DND-41 (cell line): Measurements from ENCODE around the gene BLVRA.
"Not testable (repeated sequence)": the region's sequence is repeated elsewhere in the genome, so short reads cannot be mapped to it uniquely, and the experiment has no call there.

Experiments
- ATAC-seq: fragments of 200-7000 bp; cut with Tn5 transposase; 3 replicates; pipeline ENCODE4 v1.9.1; 2021; ENCODE audit warnings: low read depth; ENCODE audit not compliant: insufficient read depth
- DNase-seq: peaks from one replicate; pipeline ENCODE4 v3.0.0-alpha.2; 2020
- H2AFZ ChIP-seq: 2 replicates; pipeline ENCODE4 v1.6.0; 2012; ENCODE audit warnings: low read depth, low read length
- H3K27ac ChIP-seq: 2 replicates; pipeline ENCODE4 v1.5.1; 2012; ENCODE audit warnings: low read length, inconsistent platforms
- H3K27me3 ChIP-seq: fragments of 200-600 bp; sonication (generic); 2 replicates; pipeline ENCODE4 v1.6.0; 2012; ENCODE audit warnings: low read length, mild to moderate bottlenecking, inconsistent platforms; ENCODE audit not compliant: insufficient read depth, poor library complexity
- H3K36me3 ChIP-seq: 2 replicates; pipeline ENCODE4 v1.5.1; 2012; ENCODE audit warnings: low read length, inconsistent platforms; ENCODE audit not compliant: insufficient read depth
- H3K4me1 ChIP-seq: 2 replicates; pipeline ENCODE4 v1.5.1; 2012; ENCODE audit warnings: mild to moderate bottlenecking, low read length; ENCODE audit not compliant: insufficient read depth
- H3K4me2 ChIP-seq: 2 replicates; pipeline ENCODE4 v1.6.0; 2012; ENCODE audit warnings: mild to moderate bottlenecking, moderate library complexity, low read length, inconsistent platforms; ENCODE audit not compliant: insufficient read depth
- H3K4me3 ChIP-seq, 2 experiments: fragments of 200-600 bp in 1 of 2; shearing (Covaris generic) in 1 of 2; 2 replicates each; pipeline ENCODE4 v1.5.1; 2012 to 2016; ENCODE audit warnings: inconsistent platforms in 2 of 2, low read length in 2 of 2, mild to moderate bottlenecking in 2 of 2, low read depth in 1 of 2, moderate library complexity in 1 of 2
- H3K79me2 ChIP-seq: 2 replicates; pipeline ENCODE4 v1.6.0; 2012; ENCODE audit warnings: low read length, inconsistent platforms; ENCODE audit not compliant: insufficient read depth
- H3K9ac ChIP-seq: 2 replicates; pipeline ENCODE4 v1.6.0; 2012; ENCODE audit warnings: low read depth, mild to moderate bottlenecking, inconsistent platforms, low read length, moderate library complexity
- H3K9me3 ChIP-seq: 2 replicates; pipeline ENCODE4 v1.5.1; 2012; ENCODE audit warnings: low read length, moderate library complexity, mild to moderate bottlenecking, inconsistent platforms; ENCODE audit not compliant: insufficient read depth, severe bottlenecking
- H4K20me1 ChIP-seq: 2 replicates; pipeline ENCODE4 v1.6.0; 2012; ENCODE audit warnings: low read length; ENCODE audit not compliant: insufficient read depth
- EZH2 ChIP-seq: IDR thresholded peaks from 3 replicates; pipeline ENCODE4 v1.6.1; 2012; ENCODE audit warnings: borderline replicate concordance, low read depth, mild to moderate bottlenecking, moderate library complexity, low read length, inconsistent platforms; ENCODE audit not compliant: severe bottlenecking
- TF ChIP-seq, protein P1 (sequence below): IDR thresholded peaks from 2 replicates; pipeline ENCODE4 v1.5.1; 2012; ENCODE audit warnings: borderline replicate concordance, low read length, moderate library complexity, mild to moderate bottlenecking; ENCODE audit not compliant: poor library complexity, severe bottlenecking; ENCODE audit errors: extremely low read depth

Gene BLVRA

DNA sequence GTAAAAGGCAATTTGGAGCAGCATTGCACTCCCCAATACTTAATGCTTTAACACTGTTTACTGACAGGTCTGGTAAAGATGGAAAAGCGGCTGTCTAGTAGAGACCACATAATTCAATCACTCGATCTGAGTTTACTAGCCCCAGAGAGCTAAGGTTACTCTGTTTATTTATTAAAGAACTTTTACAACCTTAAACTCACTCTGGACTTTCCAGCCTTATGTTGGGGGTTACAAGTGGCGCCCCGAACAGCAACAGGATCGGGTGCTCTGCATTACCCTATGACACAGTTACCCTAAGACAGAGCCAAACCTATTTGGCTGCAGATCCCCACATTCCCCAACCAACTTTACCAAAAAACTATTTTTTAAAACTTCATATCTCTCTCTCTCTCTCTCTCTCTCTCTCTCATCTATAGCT is 66.9 kb downstream of the BLVRA start:
- H3K36me3 ChIP-seq: no peaks in the 10 kb centered on the region
- H3K27me3 ChIP-seq: no peaks in the 10 kb centered on the region
- H3K79me2 ChIP-seq: no peaks in the 10 kb centered on the region

DNA sequence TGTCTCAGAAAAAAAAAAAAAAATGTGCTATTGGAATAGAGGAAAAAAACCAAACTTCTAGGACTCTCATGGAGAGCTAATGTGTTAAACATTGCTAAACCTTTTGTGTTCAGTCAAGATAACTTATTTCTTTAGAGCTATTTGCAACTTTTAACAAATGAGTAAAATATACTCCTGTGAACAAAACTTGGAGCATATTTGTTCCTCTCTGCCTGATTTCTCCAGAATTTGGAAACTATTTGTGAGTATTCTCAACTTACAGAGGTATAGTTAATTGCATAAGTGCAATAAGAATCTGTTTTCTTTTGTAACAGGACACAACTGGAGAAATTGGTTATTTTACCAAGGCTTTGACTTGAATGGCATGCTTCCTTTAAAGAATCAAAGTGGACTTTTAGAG is 72.4 kb downstream of the BLVRA start:
- H4K20me1 ChIP-seq, ATAC-seq, H3K9me3 ChIP-seq, DNase-seq, H3K9ac ChIP-seq, H3K27me3 ChIP-seq, H2AFZ ChIP-seq, H3K4me2 ChIP-seq, H3K4me3 ChIP-seq, H3K79me2 ChIP-seq, H3K27ac ChIP-seq, H3K36me3 ChIP-seq: not testable (repeated sequence)
- H3K4me1 ChIP-seq: peaks cover 17% of the 10 kb centered on the region

More for the DNA sequence above, 66.9 kb downstream of the BLVRA start:
- ATAC-seq (no peak), DNase-seq (no peak)
- no peaks in the 10 kb centered on the region for H4K20me1 ChIP-seq
- H3K4me3 ChIP-seq: no peak overlapping the region
- no peaks in the 10 kb centered on the region for H3K9me3 ChIP-seq
- H3K4me2 ChIP-seq: no peak overlapping the region
- no peak overlapping the region for H2AFZ ChIP-seq
- H3K4me1 ChIP-seq: no peaks in the 10 kb centered on the region
- H3K9ac ChIP-seq: no peak overlapping the region
- no peak overlapping the region for H3K27ac ChIP-seq
- TF ChIP-seq EZH2: no peak
- TF ChIP-seq, protein P1, sequence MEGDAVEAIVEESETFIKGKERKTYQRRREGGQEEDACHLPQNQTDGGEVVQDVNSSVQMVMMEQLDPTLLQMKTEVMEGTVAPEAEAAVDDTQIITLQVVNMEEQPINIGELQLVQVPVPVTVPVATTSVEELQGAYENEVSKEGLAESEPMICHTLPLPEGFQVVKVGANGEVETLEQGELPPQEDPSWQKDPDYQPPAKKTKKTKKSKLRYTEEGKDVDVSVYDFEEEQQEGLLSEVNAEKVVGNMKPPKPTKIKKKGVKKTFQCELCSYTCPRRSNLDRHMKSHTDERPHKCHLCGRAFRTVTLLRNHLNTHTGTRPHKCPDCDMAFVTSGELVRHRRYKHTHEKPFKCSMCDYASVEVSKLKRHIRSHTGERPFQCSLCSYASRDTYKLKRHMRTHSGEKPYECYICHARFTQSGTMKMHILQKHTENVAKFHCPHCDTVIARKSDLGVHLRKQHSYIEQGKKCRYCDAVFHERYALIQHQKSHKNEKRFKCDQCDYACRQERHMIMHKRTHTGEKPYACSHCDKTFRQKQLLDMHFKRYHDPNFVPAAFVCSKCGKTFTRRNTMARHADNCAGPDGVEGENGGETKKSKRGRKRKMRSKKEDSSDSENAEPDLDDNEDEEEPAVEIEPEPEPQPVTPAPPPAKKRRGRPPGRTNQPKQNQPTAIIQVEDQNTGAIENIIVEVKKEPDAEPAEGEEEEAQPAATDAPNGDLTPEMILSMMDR: no peak

DNA sequence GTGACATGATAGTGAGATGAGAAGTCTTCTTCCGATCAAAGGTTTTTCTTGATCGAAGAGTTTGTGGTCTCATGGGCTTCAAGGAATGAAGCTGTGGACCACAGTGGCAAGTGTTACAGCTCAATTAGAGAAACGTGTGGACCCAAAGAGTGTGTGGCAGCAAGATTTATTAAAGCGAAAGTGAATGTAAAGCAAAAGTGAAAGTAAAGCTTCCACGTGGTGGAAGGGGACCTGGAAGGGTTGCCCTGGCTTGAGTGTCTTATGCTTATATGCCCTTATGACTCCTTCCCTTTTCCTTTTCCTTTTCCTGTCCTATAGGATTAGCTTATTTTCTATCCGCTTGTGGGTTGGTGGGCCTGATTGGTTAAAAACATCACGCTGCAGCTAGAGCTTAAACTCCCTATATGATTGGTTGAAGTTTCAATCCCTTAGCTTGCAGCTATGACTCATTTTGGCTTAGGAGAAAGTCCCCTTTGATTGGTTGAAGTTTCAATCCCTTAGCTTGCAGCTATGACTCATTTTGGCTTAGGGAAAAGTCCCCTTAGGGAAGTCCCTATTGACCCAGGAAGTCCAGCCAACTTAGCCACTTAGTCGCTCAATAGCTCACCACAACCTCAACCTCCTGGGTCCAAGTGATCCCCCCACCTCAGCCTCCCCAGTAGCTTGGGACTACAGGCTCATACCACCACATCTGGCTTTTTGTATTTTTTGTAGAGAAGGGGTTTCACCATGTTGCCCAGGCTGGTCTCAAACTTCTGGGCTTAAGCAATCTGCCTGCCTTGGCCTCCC is 76.2 kb downstream of the BLVRA start:
- Histone ChIP-seq H3K4me3 (peak overlapping the region; percentile 9 to 57; a peak in 3 of 4 replicates), H3K4me1 (peaks cover 27% of the 10 kb centered on the region), H3K36me3 (no peaks in the 10 kb centered on the region), H3K27me3 (no peaks in the 10 kb centered on the region), H3K9ac (peak overlapping the region; percentile 49), H3K27ac (peak overlapping the region; percentile 82), H3K4me2 (peak overlapping the region; percentile 73), H3K9me3 (peaks cover 4% of the 10 kb centered on the region), H2AFZ (peak overlapping the region; percentile 87), H4K20me1 (no peaks in the 10 kb centered on the region), H3K79me2 (no peaks in the 10 kb centered on the region)
- TF ChIP-seq, protein P1: no peak
- no peak for TF ChIP-seq EZH2
- ATAC-seq (peak; percentile 78), DNase-seq (peak; percentile 70)

DNA sequence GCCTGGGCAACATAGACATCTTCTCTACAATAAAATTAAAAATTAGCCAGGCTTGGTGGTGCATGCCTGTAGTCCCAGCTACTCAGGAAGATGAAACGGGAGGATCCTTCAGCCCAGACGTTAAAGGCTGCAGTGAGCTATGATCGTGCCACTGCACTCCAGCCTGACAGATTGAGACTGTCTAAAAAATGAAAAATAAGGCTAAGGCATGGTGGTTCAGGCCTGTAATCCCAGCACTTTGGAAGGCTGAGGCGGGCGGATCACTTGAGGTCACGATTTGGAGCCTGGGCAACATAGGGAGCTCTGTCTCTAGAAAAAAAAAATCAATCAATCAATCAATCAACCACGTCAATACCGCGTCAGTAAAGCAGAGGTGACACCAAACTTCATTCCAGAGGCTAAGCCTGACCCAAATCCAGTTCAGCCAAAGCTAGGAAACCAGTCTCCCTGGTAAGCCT is 79.8 kb downstream of the BLVRA start:
- H3K4me1 ChIP-seq: peaks cover 27% of the 10 kb centered on the region
- no peaks in the 10 kb centered on the region for H3K36me3 ChIP-seq
- H3K79me2 ChIP-seq: no peaks in the 10 kb centered on the region
- TF ChIP-seq EZH2: no peak
- TF ChIP-seq, protein P1: no peak
- no peak for ATAC-seq
- peak overlapping the region; percentile 69 for H3K9ac ChIP-seq
- no peaks in the 10 kb centered on the region for H4K20me1 ChIP-seq
- H2AFZ ChIP-seq: peak overlapping the region; percentile 99
- peaks cover 3% of the 10 kb centered on the region for H3K27me3 ChIP-seq
- peak overlapping the region; percentile 81 for H3K27ac ChIP-seq
- no peaks in the 10 kb centered on the region for H3K9me3 ChIP-seq
- peak overlapping the region; percentile 84 for H3K4me2 ChIP-seq
- H3K4me3 ChIP-seq: peak overlapping the region in 1 of 2 experiments; percentile 66; a peak in 3 of 4 replicates
- DNase-seq: no peak
